Superior temporal gyrus (tissue), 1 donor: ENCODE results near the gene MAB21L3.

Experiments
- DNase-seq: peaks from one replicate; pipeline ENCODE4 v3.0.0-alpha.2; 2016; ENCODE audit errors: extremely low spot score

The MAB21L3 gene

GRCh38 chr1:116111524-116112021, 374 bp downstream of the MAB21L3 start:
- DNase-seq = no peak

GRCh38 chr1:116112388-116113140, 1.4 kb downstream of the MAB21L3 start:
- DNase-seq = no peak

GRCh38 chr1:116113615-116114014, 2.4 kb downstream of the MAB21L3 start:
- no peak for DNase-seq

DNA sequence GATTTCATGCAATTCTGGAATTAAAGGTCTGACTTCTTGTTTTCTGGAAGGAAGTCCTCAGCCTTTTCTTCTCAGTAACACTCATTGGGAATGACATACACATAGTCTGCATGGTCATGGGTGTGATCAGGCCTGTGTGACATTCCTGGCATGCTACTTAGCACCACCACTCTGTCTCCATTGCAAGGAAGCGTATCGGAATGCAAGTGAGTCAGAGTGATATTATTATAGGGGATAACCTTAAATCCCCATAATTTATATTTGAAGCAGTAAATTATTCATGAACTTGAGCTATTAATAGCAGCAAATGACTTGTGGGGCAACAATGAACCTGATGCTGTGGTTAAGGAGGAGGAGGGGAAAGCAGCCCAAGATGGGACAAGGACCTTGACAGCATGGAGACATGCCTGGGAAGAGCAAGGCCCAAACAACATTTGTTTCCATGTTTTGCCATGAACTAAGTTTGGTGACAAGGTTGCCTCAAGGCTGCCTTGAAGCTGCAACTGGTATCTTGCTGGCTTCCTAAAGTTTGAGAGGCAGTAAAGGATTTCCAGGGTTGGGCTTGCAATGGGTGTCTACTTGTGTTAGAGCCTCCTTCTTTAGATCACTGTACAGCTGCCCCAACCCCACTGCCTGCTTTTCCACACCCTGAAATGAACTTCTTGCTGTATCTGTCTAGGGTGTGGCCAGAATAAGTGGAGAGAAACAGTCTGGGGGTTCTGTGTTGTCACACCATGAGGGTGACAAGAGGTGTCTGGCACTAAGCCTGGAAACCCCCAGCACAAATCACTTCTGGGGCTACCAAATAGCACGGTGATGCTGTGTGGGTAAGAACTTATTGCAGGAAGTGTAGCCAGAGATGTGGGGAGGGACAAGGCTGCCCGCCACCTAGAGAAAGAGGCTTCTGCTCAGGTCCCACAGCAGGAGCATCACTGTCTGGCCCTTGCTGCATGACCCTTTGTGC, 4.6 kb downstream of the MAB21L3 start:
- no peak for DNase-seq

DNA sequence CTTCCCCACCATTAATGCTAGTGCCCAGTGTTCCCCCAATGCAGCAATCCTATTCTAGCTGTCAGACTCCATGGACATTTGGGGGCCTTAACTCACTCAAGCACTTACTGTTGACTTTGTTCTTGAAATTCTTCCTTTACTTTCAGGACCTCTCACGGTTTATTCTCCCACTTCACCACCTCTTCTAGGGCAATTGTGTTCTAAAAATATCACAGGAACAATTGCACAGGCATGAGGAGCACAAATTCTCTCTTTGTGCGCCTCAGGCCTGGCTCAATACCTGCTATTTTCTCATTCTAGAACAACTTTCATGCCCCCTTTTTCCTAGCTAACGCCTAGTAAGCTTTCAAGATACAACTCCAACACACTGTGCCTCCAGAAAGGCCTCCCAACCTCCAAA, 7.3 kb downstream of the MAB21L3 start:
- DNase-seq = no peak

GRCh38 chr1:116119876-116120275, 8.7 kb downstream of the MAB21L3 start:
- no peak for DNase-seq

GRCh38 chr1:116122955-116123757, 12.0 kb downstream of the MAB21L3 start:
- no peak for DNase-seq

DNA sequence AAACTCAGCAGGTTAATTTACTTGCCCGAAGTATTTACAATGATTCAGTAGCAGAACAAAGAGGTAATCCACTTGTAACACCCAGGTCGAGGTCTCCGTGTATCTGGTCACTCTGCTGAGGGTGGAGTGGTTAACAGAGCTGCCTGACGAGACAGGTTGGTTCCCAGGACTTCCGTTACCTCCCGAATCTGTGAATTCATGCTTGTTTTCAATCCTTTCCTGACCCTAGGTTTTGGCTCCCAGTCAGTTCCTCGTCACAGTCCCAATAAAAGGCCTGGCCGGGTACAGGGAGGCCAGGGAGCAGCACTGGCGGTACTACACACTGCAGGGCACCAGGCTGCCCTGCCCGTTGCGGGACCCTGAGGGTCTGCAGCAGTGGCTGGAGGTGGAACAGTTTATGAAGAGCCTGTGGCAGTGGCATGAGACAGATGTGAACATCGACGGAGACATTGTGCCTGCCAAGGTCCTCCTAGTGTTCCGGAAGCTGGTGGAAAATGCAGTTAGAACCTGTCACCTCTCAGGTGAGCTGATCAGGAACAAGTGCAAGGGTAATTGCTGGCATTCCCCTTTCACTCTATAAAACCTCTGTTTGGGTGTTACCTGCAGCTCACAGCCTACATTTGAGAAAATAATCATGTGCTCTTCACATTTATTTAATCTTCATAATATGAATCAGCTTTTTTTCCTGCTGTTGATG, 12.8 kb downstream of the MAB21L3 start:
- DNase-seq = no peak

GRCh38 chr1:116125758-116126157, 14.6 kb downstream of the MAB21L3 start:
- no peak for DNase-seq

GRCh38 chr1:116126281-116126680, 15.1 kb downstream of the MAB21L3 start:
- no peak for DNase-seq

- no peak for DNase-seq
These were observed 16.1 kb downstream of the MAB21L3 start for GRCh38 chr1:116127123-116127847.

GRCh38 chr1:116127848-116128540, 16.8 kb downstream of the MAB21L3 start:
- DNase-seq = no peak

DNA sequence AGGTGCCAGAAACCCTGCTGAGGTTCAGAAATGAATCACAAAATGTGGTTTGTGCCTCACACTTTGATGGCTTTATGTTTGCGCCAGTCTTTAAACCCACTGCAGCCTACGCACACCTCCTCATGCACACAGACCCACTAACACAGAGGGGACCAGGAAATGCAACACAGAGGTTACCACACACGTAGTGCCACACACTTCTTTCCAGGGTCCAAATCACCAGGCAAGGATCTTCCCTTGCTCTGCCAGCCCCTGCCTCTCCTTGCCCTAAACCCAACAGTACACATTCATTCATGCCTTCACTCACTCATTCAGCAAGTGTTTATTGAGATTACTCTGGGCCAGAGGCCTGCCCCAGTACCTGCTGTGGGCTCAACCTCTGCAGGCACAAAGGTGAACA, 17.5 kb downstream of the MAB21L3 start:
- no peak for DNase-seq

DNA sequence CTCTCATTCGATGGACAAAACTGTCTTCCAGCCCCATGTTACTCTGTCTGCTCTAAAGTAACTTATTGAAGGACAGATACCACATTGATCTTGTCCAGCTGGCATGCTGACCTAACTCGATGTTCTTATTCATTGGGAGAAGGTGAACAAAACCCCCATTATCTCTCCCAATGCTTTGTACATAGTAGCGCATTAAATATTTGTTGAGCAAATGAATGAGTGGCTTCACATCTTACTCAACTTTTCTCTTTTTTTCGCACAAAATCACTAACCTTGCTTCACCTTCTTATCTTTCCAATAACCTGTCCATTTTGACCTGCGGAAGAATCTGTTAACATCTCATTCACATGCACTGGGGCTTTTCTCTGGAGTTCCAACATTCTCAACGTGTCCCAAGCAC, 18.3 kb downstream of the MAB21L3 start:
- no peak for DNase-seq

- no peak for DNase-seq
These were observed 19.2 kb downstream of the MAB21L3 start for GRCh38 chr1:116130356-116130755.

DNA sequence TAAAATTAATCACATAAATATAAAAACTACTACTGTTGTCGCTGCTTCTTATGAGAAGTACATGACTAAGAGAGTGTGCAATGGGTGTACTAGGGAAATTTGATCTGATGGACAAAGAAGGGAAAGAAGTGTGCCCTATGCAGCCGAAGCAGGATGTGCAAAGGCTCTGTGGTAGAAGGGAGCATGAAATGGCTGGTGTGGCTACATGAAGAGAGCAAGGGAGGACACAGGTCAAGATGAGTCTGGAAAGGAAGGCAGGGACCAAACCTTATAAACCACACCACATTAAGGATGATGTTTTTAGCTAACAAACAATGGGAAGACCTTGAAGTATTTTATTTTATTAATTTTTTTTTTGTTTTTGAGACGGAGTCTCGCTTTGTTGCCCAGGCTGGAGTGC, 20.0 kb downstream of the MAB21L3 start:
- DNase-seq = no peak

- DNase-seq = no peak
These were observed 20.8 kb downstream of the MAB21L3 start for GRCh38 chr1:116131866-116132605.

DNA sequence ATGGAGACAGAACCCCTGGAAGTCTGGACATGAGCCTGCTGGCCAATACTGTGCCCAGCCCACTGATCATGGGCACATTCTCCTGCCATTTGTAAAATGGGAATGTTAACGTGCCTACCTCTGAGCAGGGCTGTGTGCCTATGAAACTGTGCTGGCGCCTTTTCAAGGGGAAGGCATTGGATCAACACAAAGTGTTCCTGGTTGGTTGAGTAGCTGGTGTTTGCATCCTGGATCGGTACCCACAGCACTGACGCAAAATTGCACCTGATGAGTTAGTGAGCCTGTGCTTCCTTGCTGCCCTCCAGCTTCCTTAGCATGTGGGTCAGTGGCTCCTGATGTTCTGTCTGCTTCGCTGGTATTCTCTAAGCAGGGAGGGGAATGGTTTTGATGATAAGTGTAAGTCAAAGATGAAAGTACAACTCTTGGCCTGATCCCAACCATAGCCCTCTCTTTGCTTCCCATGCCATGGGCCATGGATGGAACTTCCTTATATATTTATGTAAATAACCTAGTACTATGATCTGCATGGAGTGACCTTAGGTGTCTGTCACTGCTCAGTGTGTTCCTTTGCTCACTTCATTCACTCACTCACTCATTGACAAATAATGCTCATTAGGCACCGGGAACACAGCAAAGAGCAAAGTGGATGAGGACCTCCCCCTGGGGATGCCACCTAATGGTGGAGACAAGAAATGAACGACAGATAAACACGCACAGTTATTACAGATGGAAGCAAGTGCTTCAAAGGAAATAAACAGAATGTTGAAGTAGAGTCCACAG, 22.7 kb downstream of the MAB21L3 start:
- DNase-seq = no peak

- no peak for DNase-seq
These were observed 23.2 kb downstream of the MAB21L3 start for GRCh38 chr1:116134476-116134773.
